Neutrophil (primary cell): ENCODE results near the gene EN1.

Experiments used
- H3K27ac ChIP-seq: fragments of 200-600 bp; sonication (generic); 2 replicates; pipeline ENCODE4 v1.5.1; 2016; ENCODE audit warnings: mild to moderate bottlenecking, moderate library complexity
- H3K27me3 ChIP-seq: fragments of 200-600 bp; sonication (generic); 2 replicates; pipeline ENCODE4 v1.6.0; 2016; ENCODE audit warnings: mild to moderate bottlenecking
- H3K36me3 ChIP-seq: fragments of 200-600 bp; sonication (generic); 2 replicates; pipeline ENCODE4 v1.5.1; 2017
- H3K4me1 ChIP-seq, 2 experiments: fragments of 200-600 bp in 1 of 2; sonication (generic) in 1 of 2; 1 replicate in 1 of 2; 2 replicates in 1 of 2; pipeline versions ENCODE4 v1.5.1 to v1.6.1; 2013 to 2016; ENCODE audit warnings: low read depth in 1 of 2, low read length in 1 of 2, mild to moderate bottlenecking in 1 of 2, moderate library complexity in 1 of 2; ENCODE audit not compliant: control insufficient read depth in 1 of 2, insufficient read depth in 1 of 2
- H3K4me3 ChIP-seq, 2 experiments: fragments of 200-600 bp in 1 of 2; sonication (generic) in 1 of 2; 1 replicate in 1 of 2; 2 replicates in 1 of 2; pipeline ENCODE4 v1.5.1; 2013 to 2016; ENCODE audit warnings: low read depth in 1 of 2, low read length in 1 of 2, mild to moderate bottlenecking in 1 of 2, moderate library complexity in 1 of 2
- H3K9me3 ChIP-seq: fragments of 200-600 bp; sonication (generic); 2 replicates; pipeline ENCODE4 v1.5.1; 2016
- CTCF ChIP-seq: fragments of 200-600 bp; sonication (generic); IDR thresholded peaks from 2 replicates; pipeline ENCODE4 v1.5.1; 2016; ENCODE audit warnings: antibody characterized with exemption

Gene EN1

GRCh38 chr2:118847762-118848172 lies 319 bp upstream of the EN1 start:
- Histone ChIP-seq H3K4me3 (no peak overlapping the region), H3K9me3 (no peaks in the 10 kb centered on the region), H3K36me3 (no peaks in the 10 kb centered on the region), H3K27me3 (peaks cover 100% of the 10 kb centered on the region), H3K27ac (no peak overlapping the region), H3K4me1 (peaks cover 5 to 6% of the 10 kb centered on the region in 2 experiments)
- TF ChIP-seq CTCF, result no peak

- no peak for TF ChIP-seq CTCF
- Histone ChIP-seq H3K27ac (no peak overlapping the region), H3K4me3 (no peak overlapping the region), H3K4me1 (peaks cover 9 to 14% of the 10 kb centered on the region in 2 experiments), H3K36me3 (no peaks in the 10 kb centered on the region), H3K27me3 (peaks cover 100% of the 10 kb centered on the region), H3K9me3 (no peaks in the 10 kb centered on the region)
Measured at GRCh38 chr2:118846442-118846952, 951 bp downstream of the EN1 start.

- Histone ChIP-seq H3K4me1 (peaks cover 9 to 14% of the 10 kb centered on the region in 2 experiments), H3K9me3 (no peaks in the 10 kb centered on the region), H3K36me3 (no peaks in the 10 kb centered on the region), H3K27me3 (peaks cover 100% of the 10 kb centered on the region), H3K27ac (no peak overlapping the region), H3K4me3 (no peak overlapping the region)
- no peak for TF ChIP-seq CTCF
Measured at GRCh38 chr2:118845522-118846441, 1.7 kb downstream of the EN1 start.

- no peak overlapping the region for H3K4me3 ChIP-seq
- no peak for TF ChIP-seq CTCF
- H3K27me3 ChIP-seq, result peaks cover 100% of the 10 kb centered on the region
- no peaks in the 10 kb centered on the region for H3K9me3 ChIP-seq
- peaks cover 9 to 14% of the 10 kb centered on the region in 2 experiments for H3K4me1 ChIP-seq
- H3K27ac ChIP-seq, result no peak overlapping the region
- H3K36me3 ChIP-seq, result no peaks in the 10 kb centered on the region
Measured at GRCh38 chr2:118845005-118845521, 2.4 kb downstream of the EN1 start.

GRCh38 chr2:118844261-118845004 lies 3.0 kb downstream of the EN1 start:
- Histone ChIP-seq H3K36me3 (no peaks in the 10 kb centered on the region), H3K4me3 (no peak overlapping the region), H3K27me3 (peaks cover 100% of the 10 kb centered on the region), H3K4me1 (peaks cover 9 to 14% of the 10 kb centered on the region in 2 experiments), H3K9me3 (no peaks in the 10 kb centered on the region), H3K27ac (no peak overlapping the region)
- no peak for TF ChIP-seq CTCF
